SU-DHL-6 (cell line): ENCODE results near the gene AMER3.

Experiments used
- H2AFZ ChIP-seq: fragments of 200-600 bp; sonication (generic); 2 replicates; pipeline ENCODE4 v1.6.1; 2014; ENCODE audit warnings: low read depth, mild to moderate bottlenecking, moderate library complexity, mixed read lengths, antibody characterized with exemption, low read length; ENCODE audit not compliant: severe bottlenecking
- H3F3A ChIP-seq: fragments of 200-600 bp; shearing (Covaris generic); 2 replicates; pipeline ENCODE4 v1.6.0; 2016; ENCODE audit warnings: antibody characterized with exemption, mild to moderate bottlenecking; ENCODE audit not compliant: insufficient read depth
- H3K27ac ChIP-seq: fragments of 200-600 bp; sonication (generic); 2 replicates; pipeline ENCODE4 v1.5.1; 2016; ENCODE audit warnings: low read depth, mild to moderate bottlenecking, low read length, moderate library complexity, mixed read lengths
- H3K27me3 ChIP-seq: fragments of 200-600 bp; sonication (generic), shearing (Covaris generic); 2 replicates; pipeline ENCODE4 v1.6.0; 2014; ENCODE audit warnings: mild to moderate bottlenecking, low read length
- H3K36me3 ChIP-seq: fragments of 200-600 bp; sonication (generic); 2 replicates; pipeline ENCODE4 v1.6.1; 2014; ENCODE audit warnings: mild to moderate bottlenecking, low read length, mixed read lengths
- H3K4me2 ChIP-seq: fragments of 300-600, 200-600 bp; shearing (Covaris generic), sonication (generic); 2 replicates; pipeline ENCODE4 v1.6.0; 2014; ENCODE audit warnings: low read length, low read depth, mild to moderate bottlenecking; ENCODE audit not compliant: poor library complexity, severe bottlenecking
- H3K4me3 ChIP-seq: fragments of 200-600 bp; sonication (generic); 2 replicates; pipeline ENCODE4 v1.5.1; 2014; ENCODE audit warnings: antibody characterized with exemption, low read length, mild to moderate bottlenecking, mixed read lengths; ENCODE audit not compliant: insufficient read depth, poor library complexity, severe bottlenecking
- H3K79me2 ChIP-seq: fragments of 200-600 bp; sonication (generic); 2 replicates; pipeline ENCODE4 v1.6.1; 2014; ENCODE audit warnings: mild to moderate bottlenecking, low read length, moderate library complexity; ENCODE audit not compliant: insufficient read depth
- H3K9ac ChIP-seq: fragments of 200-600 bp; sonication (generic); 2 replicates; pipeline ENCODE4 v1.7.0; 2014; ENCODE audit warnings: mild to moderate bottlenecking, low read length
- H3K9me2 ChIP-seq: fragments of 200-600 bp; sonication (generic); replicated peaks from 2 replicates; pipeline ENCODE4 v1.6.1; 2014; ENCODE audit warnings: low read length; ENCODE audit not compliant: insufficient read depth
- H3K9me3 ChIP-seq: fragments of 200-600 bp; sonication (generic); 2 replicates; pipeline ENCODE4 v1.6.1; 2014; ENCODE audit warnings: low read length, mixed read lengths; ENCODE audit not compliant: insufficient read depth
- H4K20me1 ChIP-seq: fragments of 200-600 bp; sonication (generic); 2 replicates; pipeline ENCODE4 v1.6.1; 2014; ENCODE audit warnings: low read depth, mild to moderate bottlenecking, antibody characterized with exemption, low read length, moderate library complexity, mixed read lengths
- CTCF ChIP-seq: fragments of 200-600 bp; sonication (generic); IDR thresholded peaks from one replicate; pipeline ENCODE4 v1.5.1; 2017; ENCODE audit warnings: antibody characterized with exemption, mild to moderate bottlenecking, low read length, moderate library complexity; ENCODE audit not compliant: insufficient read depth, poor library complexity, severe bottlenecking
- EZH2phosphoT487 ChIP-seq: fragments of 200-600 bp; sonication (generic), shearing (Covaris generic); conservative IDR thresholded peaks from 2 replicates; pipeline ENCODE4 v1.6.1; 2018; ENCODE audit warnings: mild to moderate bottlenecking, antibody characterized with exemption, low read length, moderate library complexity, mixed read lengths

The AMER3 gene

GRCh38 chr2:130756874-130757668 lies 1.7 kb downstream of the AMER3 start:
- no peaks in the 10 kb centered on the region for H4K20me1 ChIP-seq
- H3F3A ChIP-seq, result no peaks in the 10 kb centered on the region
- H3K9ac ChIP-seq, result no peak overlapping the region
- H3K36me3 ChIP-seq, result no peaks in the 10 kb centered on the region
- no peak overlapping the region for H3K4me2 ChIP-seq
- no peaks in the 10 kb centered on the region for H3K9me3 ChIP-seq
- no peak overlapping the region for H3K4me3 ChIP-seq
- no peak overlapping the region for H2AFZ ChIP-seq
- H3K27me3 ChIP-seq, result no peaks in the 10 kb centered on the region
- H3K79me2 ChIP-seq, result no peaks in the 10 kb centered on the region
- no peak overlapping the region for H3K27ac ChIP-seq
- no peaks in the 10 kb centered on the region for H3K9me2 ChIP-seq
- TF ChIP-seq EZH2phosphoT487, result no peak
- no peak for TF ChIP-seq CTCF

- Histone ChIP-seq H3F3A (no peaks in the 10 kb centered on the region), H3K9ac (no peak overlapping the region), H4K20me1 (no peaks in the 10 kb centered on the region), H3K9me2 (no peaks in the 10 kb centered on the region), H2AFZ (no peak overlapping the region), H3K4me2 (no peak overlapping the region), H3K79me2 (no peaks in the 10 kb centered on the region), H3K9me3 (no peaks in the 10 kb centered on the region), H3K36me3 (no peaks in the 10 kb centered on the region), H3K27ac (no peak overlapping the region), H3K4me3 (no peak overlapping the region), H3K27me3 (no peaks in the 10 kb centered on the region)
- TF ChIP-seq CTCF (no peak), EZH2phosphoT487 (no peak)
Measured at GRCh38 chr2:130759906-130760753, 4.8 kb downstream of the AMER3 start.

GRCh38 chr2:130760754-130761751 lies 5.7 kb downstream of the AMER3 start:
- Histone ChIP-seq H3K9me3 (no peaks in the 10 kb centered on the region), H3K27me3 (no peaks in the 10 kb centered on the region), H3K4me3 (no peak overlapping the region), H3K9me2 (no peaks in the 10 kb centered on the region), H3K4me2 (no peak overlapping the region), H3K9ac (no peak overlapping the region), H2AFZ (no peak overlapping the region), H3K79me2 (no peaks in the 10 kb centered on the region), H3K27ac (no peak overlapping the region), H3F3A (no peaks in the 10 kb centered on the region), H3K36me3 (no peaks in the 10 kb centered on the region), H4K20me1 (no peaks in the 10 kb centered on the region)
- TF ChIP-seq EZH2phosphoT487 (no peak), CTCF (no peak)
